Measurements from ENCODE around the gene BCL2A1.
"Not testable (repeated sequence)": the region's sequence is repeated elsewhere in the genome, so short reads cannot be mapped to it uniquely, and the experiment has no call there.

BCL2A1 gene

GRCh38 chr15:79956354-79956939 lies 14.5 kb downstream of the BCL2A1 start:
- no peak for DNase-seq

DNA sequence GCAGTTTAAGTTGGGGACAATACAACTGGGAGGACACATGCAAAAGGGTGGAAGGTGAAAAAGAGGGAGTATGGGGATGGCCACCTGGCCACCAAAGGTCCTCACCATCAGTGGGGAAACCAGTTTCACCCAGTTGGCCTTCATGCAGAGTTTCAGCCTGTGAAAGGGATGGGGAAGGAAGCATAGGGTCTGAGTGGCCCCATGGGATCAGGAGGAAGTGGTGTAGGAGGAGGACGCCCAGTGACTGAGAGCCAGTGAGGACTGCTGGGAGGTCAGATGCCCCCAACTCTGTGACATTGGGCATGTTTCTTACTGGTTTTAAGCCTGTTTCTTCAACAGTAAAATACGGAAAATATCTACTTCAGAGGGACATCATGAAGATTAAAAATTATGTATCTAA lies 16.3 kb downstream of the BCL2A1 start:
- no peak for DNase-seq

DNA sequence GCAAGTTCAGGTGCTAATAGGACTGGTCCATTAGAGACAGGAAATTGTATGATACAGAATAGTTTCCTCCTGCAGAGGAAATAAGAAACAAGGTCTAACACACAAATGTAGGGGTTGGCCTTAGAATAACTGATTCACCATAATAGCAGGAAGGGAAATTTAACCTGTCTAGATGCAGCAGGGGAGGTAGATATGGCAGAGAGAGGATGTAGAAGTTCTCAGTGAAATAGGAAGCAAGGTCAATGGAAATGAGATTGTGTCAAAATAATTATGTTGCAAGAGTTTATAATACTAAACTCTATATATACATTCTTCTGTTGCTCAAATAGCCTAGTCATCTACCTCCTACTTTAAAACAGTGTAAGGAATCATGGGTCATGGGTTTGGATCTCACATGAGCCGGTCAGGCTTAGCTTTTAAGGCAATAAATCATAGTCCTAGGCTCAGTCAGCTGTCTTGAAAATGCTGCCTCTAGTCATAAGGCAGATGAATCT lies 17.0 kb downstream of the BCL2A1 start:
- no peak for DNase-seq

GRCh38 chr15:79952329-79952728 lies 18.7 kb downstream of the BCL2A1 start:
- no peak for DNase-seq

DNA sequence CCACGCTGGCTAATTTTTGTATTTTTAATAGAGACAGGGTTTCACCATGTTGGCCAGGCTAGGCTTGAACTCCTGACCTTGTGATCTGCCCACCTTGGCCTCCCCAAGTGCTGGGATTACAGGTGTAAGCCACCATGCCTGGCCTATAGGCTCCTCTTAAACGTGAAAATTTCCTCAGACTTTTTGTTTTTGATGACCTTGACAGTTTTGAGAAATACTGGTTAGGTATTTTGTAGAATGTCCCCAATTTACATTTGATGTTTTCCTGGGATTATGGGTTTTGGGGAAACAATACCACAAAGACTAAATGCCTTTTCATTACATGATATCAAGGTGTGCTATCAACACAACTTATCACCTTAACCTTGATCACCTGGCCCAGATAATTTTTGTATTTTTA lies 20.7 kb downstream of the BCL2A1 start:
- DNase-seq = no peak

- no peak for DNase-seq
These were observed 22.2 kb downstream of the BCL2A1 start for GRCh38 chr15:79948761-79949160.

DNA sequence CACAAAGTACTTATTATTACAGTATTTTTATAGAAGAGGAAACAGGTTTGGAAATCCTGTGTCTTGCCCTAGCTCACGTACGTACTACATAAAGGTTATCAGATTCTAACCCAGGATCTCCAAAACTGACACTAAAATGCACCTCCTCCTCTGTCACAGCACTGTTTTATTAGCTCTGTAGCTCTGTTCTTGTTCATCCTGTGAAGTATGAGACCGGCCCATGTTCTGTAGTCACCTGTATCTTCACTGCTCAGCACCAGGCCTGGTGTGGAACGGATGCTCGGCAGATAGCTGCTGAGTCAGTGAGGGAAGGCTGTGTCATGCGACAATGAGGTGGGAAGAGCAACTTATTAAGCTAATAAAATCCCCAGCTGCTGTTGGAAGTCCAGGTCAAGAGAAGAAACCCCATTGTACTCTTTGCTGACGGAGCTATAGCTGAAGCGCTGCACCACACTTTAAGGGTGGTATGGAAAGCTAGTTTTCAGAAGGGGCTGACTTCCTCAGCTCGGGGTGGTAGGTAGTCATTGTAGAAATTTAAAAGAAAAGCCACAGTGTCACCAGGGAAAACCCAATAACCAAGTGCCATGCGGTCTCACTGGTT lies 22.8 kb downstream of the BCL2A1 start:
- DNase-seq = no peak

DNA sequence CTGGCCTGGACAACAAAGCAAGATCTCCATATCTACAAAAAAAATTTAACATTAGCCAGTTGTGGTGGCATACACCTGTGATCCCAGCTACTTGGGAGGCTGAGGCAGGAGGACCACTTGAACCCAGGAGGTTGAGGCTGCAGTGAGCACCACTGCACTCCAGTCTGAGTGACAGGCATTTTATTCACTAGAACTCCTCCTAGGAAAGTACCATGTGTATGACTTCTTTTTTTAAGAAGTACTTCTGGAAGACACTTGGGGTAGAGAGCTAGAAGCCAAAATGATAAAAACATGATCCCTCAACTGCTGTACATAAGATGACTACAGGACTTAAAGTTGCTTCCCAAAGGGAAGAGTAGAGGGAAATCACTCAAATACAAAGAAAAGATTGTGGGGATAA lies 24.0 kb downstream of the BCL2A1 start:
- no peak for DNase-seq

DNA sequence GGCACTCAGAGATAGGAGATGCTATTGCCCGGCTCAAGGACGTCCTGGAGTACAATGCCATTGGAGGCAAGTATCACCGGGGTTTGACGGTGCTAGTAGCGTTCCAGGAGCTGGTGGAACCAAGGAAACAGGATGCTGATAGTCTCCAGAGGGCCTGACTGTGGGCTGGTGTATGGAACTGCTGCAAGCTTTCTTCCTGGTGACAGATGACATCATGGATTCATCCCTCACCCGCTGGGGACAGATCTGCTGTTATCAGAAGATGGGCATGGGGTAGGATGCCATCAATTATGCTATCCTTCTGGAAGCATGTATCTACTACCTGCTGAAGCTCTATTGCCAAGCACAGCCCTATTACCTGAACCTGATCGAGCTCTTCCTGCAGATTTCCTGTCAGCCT lies 26.4 kb downstream of the BCL2A1 start:
- DNase-seq = no peak

DNA sequence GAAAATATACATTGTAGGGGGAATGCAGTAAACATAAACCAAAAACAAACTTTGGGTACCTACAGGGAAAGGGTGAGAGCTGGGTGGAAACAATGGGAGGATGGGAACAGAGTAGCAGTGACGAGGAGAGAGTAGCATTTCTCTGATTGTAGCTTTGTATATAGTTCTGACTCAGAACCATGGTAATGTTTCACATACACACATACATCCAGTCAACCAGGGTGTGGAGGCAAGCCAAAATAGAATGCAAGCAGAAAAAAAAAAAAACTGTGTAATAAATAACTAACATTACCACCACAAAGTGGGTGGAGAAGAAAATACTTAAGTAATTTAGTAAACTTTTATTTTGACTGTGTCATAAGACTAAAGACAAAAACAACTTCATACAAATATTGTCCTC lies 27.2 kb downstream of the BCL2A1 start:
- no peak for DNase-seq

DNA sequence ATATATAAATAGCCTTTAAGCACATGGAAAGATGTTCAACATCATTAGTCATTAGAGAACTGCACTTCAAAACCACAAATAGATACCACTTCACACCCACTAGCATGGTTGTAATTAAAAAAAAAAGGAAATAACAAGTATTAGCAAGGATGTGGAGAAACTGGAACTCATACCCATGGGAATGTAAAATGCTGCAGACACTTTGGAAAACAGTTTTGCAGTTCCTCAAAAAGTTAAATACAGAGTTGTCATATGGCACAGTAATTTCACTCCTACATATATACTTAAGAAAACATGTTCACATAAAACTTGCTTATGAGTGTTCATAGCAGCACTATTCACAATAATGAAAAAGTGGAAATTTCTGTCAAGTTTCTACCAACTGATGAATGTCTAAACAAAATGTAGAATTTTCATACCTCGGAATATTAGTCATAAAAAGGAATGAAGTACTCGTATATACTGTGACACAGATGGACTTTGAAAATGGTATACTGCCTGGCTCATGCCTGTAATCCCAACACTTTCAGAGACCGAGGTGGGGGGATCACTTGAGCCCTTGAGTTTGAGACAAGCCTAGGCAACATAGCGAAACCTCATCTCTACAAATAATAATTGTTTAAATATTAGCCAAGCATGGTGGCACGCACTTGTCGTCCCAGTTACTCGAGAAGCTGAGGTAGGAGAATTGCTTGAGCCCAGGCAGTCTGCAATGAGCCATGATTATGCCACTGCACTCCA lies 28.1 kb downstream of the BCL2A1 start:
- no peak for DNase-seq

DNA sequence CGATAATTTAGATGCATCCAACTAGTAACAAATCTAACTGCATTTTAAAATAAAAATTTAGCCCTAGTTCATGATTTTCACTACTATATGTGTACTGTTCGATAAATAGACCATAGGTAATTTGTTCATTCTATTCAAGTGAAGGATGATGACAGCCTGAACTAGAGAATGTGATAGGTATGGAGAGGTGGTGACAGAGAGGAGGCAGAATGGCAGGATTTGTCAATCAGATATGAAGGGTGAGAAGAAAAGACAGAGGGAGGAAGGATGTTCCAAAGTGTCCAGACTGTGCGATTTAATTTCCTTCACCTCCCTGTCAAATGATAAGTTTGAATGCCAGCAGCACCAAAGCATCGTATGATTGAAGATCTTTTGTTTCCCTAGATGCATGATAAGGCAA lies 31.6 kb downstream of the BCL2A1 start:
- DNase-seq = no peak

- no peak for DNase-seq
These were observed 32.9 kb downstream of the BCL2A1 start for GRCh38 chr15:79938143-79938542.

DNA sequence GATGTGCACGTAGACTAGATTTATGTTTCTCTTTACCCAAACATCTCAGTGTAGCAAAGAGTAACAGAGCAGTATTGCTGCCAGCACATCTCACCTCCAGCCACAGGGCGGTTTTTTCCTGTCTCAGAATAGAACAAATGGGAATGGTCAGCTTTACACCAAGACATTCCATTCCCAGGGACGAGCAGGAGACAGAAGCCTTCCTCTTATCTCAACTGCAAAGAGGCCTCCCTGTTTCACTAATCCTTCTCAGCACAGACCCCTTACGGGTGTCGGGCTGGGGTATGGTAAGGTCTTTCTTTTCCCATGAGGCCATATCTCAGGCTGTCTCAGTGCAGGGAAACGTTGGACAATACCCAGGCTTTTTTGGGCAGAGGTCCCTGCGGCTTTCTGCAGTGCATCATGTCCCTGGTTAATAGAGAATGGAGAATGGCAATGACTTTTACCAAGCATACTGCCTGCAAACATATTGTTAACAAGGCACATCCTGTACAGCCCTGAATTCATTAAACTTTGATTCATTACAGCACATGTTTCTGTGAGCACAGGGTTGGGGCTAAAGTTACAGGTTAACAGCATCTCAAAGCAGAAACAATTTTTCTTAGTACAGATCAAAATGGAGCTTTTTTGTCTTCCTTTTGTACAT lies 35.3 kb downstream of the BCL2A1 start:
- DNase-seq = not testable (repeated sequence)

DNA sequence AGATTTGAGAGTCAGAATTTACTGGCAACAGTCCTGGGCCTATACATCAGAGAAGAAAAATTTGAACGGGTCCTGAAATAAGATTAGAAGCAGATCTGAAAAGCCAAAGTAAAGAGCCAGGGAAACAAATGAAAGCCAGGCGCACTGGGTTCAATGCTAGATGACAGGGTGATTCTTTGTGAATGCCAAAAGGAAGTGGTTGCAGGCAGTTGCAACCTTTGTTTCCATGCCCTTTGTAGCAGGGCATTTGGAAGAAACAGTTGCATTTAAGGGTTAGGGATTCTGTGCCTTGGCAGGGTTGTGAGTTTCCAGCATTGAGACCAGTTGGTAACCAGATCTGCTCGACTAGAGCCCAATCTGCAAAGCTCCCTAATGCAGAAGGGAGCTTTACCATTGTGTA lies 37.8 kb downstream of the BCL2A1 start:
- DNase-seq = no peak

DNA sequence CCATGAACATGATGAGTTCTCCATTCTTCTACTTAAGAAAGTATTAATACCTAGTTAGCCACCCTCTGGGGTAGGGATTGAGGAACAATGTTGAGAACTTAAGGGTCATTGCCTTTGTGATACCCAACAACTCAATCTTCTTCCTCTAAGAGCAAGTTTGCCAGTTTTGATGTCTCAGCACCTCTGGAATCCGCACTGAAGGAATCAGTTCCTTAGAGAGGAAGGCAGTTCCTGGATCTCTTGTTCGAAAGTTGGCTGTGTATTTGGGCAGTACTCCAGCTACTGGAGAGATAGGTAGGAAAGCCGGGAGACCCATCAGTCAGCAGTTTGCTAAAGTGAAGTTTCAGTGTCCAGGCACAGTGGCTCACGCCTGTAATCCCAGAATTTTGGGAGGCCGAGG lies 38.5 kb downstream of the BCL2A1 start:
- no peak for DNase-seq

DNA sequence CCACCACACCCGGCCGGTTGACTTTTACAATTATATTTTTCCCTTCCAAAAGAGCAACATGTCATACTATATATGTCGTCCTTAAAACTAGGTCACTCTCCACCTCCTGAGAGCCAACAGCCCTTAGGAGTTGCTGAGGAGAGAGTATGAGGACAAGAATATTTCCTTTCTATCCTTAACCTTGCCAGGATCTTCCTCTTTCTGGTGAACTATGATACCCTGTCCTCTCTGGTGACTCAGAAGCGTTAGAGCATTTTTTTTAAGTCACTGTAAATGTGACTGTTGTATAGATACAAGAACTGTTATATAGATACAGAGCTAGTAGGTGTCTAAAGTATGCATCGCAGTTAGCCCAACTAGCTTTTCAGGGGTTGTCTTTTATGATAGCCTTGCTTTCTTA lies 40.5 kb downstream of the BCL2A1 start:
- DNase-seq = no peak

DNA sequence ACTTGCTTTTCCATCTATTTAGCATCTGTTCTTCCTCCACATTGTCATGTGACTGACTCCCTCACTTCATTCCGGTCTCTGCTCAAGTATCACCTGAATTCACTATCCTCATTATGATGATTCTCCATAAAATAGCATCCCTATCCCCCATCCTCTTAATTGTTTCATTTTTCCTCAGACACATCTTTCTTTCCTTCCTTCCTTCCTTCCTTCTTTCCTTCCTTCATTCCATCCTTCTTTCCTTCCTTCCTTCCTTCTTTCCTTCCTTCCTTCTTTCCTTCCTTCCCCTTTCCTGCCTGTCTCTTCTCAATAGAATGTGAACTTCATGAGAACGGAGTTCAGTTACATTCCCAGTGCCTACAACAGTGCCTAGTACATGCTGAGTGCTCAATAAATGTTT lies 41.6 kb downstream of the BCL2A1 start:
- no peak for DNase-seq

DNA sequence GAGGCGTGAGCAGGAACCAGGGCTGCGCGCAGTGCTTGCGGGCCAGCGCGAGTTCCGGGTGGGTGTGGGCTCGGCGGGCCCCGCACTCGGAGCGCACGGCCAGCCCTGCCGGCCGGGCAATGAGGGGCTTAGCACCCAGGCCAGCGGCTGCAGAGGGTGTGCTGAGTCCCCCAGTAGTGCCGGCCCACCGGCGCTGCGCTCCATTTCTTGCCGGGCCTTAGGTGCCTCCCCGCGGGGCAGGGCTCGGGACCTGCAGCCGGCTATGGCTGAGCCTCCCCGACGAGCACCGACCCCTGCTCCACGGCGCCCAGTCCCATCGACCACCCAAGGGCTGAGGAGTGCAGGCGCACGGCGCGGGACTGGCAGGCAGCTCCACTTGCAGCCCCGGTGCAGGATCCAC lies 44.9 kb downstream of the BCL2A1 start:
- DNase-seq = not testable (repeated sequence)

DNA sequence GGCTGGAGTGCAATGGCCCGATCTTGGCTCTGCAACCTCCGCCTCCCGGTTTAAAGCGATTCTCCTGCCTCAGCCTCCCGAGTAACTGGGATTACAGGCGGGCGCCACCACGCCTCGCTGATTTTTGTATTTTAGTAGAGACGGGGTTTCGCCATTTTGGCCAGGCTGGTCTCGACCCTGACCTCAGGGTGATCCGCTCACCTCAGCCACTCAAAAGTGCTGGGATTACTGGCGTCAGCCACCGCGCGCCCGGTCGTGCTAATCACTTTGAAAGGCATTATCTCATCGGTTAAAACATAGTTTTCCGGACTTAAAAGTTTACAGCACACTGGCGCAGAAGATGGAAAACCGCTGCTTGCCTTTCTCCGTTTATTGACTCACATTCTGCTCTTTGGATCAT lies 46.6 kb downstream of the BCL2A1 start:
- DNase-seq = no peak

- peak; percentile 99 for DNase-seq
These were observed 47.4 kb downstream of the BCL2A1 start for GRCh38 chr15:79923515-79924169.

DNA sequence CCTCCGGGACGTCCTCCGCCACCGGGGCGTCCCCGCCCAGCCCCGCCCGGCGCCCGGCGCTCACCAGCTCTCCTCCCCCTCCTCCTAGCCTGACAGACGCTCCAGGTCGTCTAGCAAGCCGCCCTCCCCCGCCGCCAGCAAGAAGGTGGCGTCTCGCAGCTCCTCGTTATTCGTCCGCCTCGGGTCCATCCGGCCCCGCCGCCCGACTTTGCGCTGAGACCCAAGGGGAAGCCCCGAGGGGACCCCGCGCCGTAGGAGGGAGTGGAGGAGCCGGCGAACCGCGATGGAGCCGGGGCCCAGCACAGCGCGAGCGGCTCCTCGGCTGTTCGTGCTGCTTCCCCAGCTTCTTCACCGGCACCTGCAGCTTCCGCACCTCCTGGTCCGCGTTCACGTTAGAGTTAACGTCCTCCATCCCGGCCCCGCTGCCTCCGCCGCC lies 47.9 kb downstream of the BCL2A1 start:
- peak; percentile 80 for DNase-seq

GRCh38 chr15:79922512-79923078 lies 48.4 kb downstream of the BCL2A1 start:
- DNase-seq = no peak

All from stimulated activated CD4-positive, alpha-beta T cell treated with anti-CD3 and anti-CD28 coated beads, Interleukin-1b, Interleukin-23, amount 100 ng/mL, for 48 hours (primary cell).